Naive B cell (primary cell): ENCODE results near the gene ASCC1. TPM values are rescaled to one million over a fixed set of nuclear protein-coding genes. Genes with fewer than 3 reads are reported as not detected.

Experiments
- polyA plus RNA-seq, 6 donors: library from polyadenylated mRNA; unstranded; fragments of 300-500 nt; fragmentation: Illumina TruSeq; gene quantifications; one replicate each; pipeline ENCODE4 v1.2.3, GENCODE V29; 2021; ENCODE audit warnings: low read depth in 6 of 6

The ASCC1 gene
- polyA plus RNA-seq, 6 donors from 2014 or later, result 43.8 to 69.0 (median 48.4) TPM

Other genes starting within 250 kb of the ASCC1 start
- gene SPOCK2, start 127.7 kb downstream of the ASCC1 start, polyA plus RNA-seq, result 10 to 100 TPM; 27.8 to 59.5 (median 46.3) TPM
- gene ANAPC16, start 264 bp downstream of the ASCC1 start, polyA plus RNA-seq, result 100 to 1,000 TPM; 485 to 708 (median 561) TPM
- 100 to 1,000 TPM in 1 of 6 donors, 10 to 100 TPM in 5; 22.6 to 124 (median 78.2) TPM for gene DDIT4, start 57.6 kb upstream of the ASCC1 start, polyA plus RNA-seq
- gene DNAJB12, start 138.6 kb upstream of the ASCC1 start, polyA plus RNA-seq, result 10 to 100 TPM; 15.7 to 28.4 (median 18.6) TPM